Gastroesophageal sphincter (tissue), 4 donors: Measurements from ENCODE around the gene ALDH7A1. TPM values are rescaled to one million over a fixed set of nuclear protein-coding genes. Genes with fewer than 3 reads are reported as not detected.
"Not testable (repeated sequence)": the region's sequence is repeated elsewhere in the genome, so short reads cannot be mapped to it uniquely, and the experiment has no call there.

ENCODE experiments used
- ATAC-seq: fragments of 150-250 bp; one replicate; pipeline ENCODE4 v1.9.1; 2016; ENCODE audit warnings: mild to moderate bottlenecking, moderate library complexity
- H3K27ac ChIP-seq, 4 donors: fragments of 200-600 bp; sonication (generic) in 3 of 4; 1 replicate in 3 of 4; 2 replicates in 1 of 4; pipeline ENCODE4 v1.5.1; 2016 to 2019
- H3K27me3 ChIP-seq: fragments of 200-600 bp; sonication (generic); one replicate; pipeline ENCODE4 v1.5.1; 2019
- H3K36me3 ChIP-seq, 2 donors: fragments of 200-600 bp; sonication (generic); one replicate each; pipeline ENCODE4 v1.5.1; 2019; ENCODE audit warnings: control low read depth in 1 of 2
- H3K4me1 ChIP-seq, 3 donors: fragments of 200-600 bp; sonication (generic); 1 replicate in 2 of 3; 2 replicates in 1 of 3; pipeline ENCODE4 v1.5.1; 2016 to 2019; ENCODE audit warnings: control low read depth in 2 of 3
- H3K4me3 ChIP-seq, 2 donors: fragments of 200-600 bp; sonication (generic); one replicate each; pipeline ENCODE4 v1.5.1; 2019; ENCODE audit warnings: mild to moderate bottlenecking in 1 of 2, moderate library complexity in 1 of 2
- H3K9me3 ChIP-seq, 3 donors: fragments of 200-600 bp; sonication (generic); one replicate each; pipeline ENCODE4 v1.5.1; 2017 to 2019; ENCODE audit warnings: control low read depth in 2 of 3
- CTCF ChIP-seq, 4 experiments: fragments of 200-600 bp in 2 of 4; fragments of 450-650 bp in 2 of 4; sonication (generic) in 1 of 4; IDR thresholded peaks; one replicate each; pipeline ENCODE4 v1.5.1; 2017 to 2019; ENCODE audit warnings: antibody characterized with exemption in 4 of 4, mild to moderate bottlenecking in 2 of 4, moderate library complexity in 2 of 4
- EP300 ChIP-seq: sonication (generic); formaldehyde crosslinking; IDR thresholded peaks from one replicate; pipeline ENCODE4 v1.6.1; 2017; ENCODE audit warnings: antibody characterized with exemption, mild to moderate bottlenecking
- POLR2A ChIP-seq, 2 donors: fragments of 450-650 bp; IDR thresholded peaks; one replicate each; pipeline ENCODE4 v1.6.1; 2017; ENCODE audit warnings: antibody characterized with exemption in 2 of 2, mild to moderate bottlenecking in 2 of 2, moderate library complexity in 1 of 2
- POLR2AphosphoS5 ChIP-seq: sonication (generic); formaldehyde crosslinking; IDR thresholded peaks from one replicate; pipeline ENCODE4 v1.6.1; 2017; ENCODE audit warnings: antibody characterized with exemption
- WGBS, 2 donors: methylation state at CpG; one replicate each; pipeline ENCODE4 v1.1.5; 2018; ENCODE audit warnings: low coverage in 1 of 2; 5-methylcytosine and 5-hydroxymethylcytosine counted together
- total RNA-seq, 4 donors: library from RNA; depleted of rRNA; stranded (reverse); fragments of >200 nt; gene quantifications; one replicate each; pipeline ENCODE4 v1.1.0, GENCODE V29; 2016

Gene ALDH7A1
- total RNA-seq, 4 donors from 2014 or later: 13.6 to 23.4 (median 18.6) TPM

GRCh38 chr5:126520593-126520953 is 74.4 kb downstream of the ALDH7A1 start:
- Histone ChIP-seq H3K27me3 (no peaks in the 10 kb centered on the region), H3K9me3 (no peaks in the 10 kb centered on the region), H3K36me3 (no peaks in the 10 kb centered on the region), H3K4me1 (peaks cover 6 to 41% (median 16%) of the 10 kb centered on the region in 3 donors), H3K4me3 (no peak overlapping the region), H3K27ac (peak overlapping the region in 3 of 4 donors; percentile 72 to 81 (median 79))
- ATAC-seq: no peak
- no peak for TF ChIP-seq CTCF (IDR thresholded peaks at IDR 0.05)
- TF ChIP-seq EP300: no peak
- TF ChIP-seq POLR2A (IDR thresholded peaks at IDR 0.05): no peak
- TF ChIP-seq POLR2AphosphoS5: no peak

- Histone ChIP-seq H3K9me3 (no peaks in the 10 kb centered on the region), H3K27me3 (no peaks in the 10 kb centered on the region), H3K27ac (peak overlapping the region; percentile 72 to 82 (median 80)), H3K4me1 (peaks cover 6 to 38% (median 16%) of the 10 kb centered on the region in 3 donors), H3K36me3 (no peaks in the 10 kb centered on the region), H3K4me3 (peak overlapping the region in 1 of 2 donors; percentile 16)
- ATAC-seq: peak; percentile 72
- peak; percentile 14 for TF ChIP-seq POLR2AphosphoS5
- TF ChIP-seq POLR2A (IDR thresholded peaks at IDR 0.05): no peak
- no peak for TF ChIP-seq EP300
- 38 to 42% methylated on average over 5 of the region's 6 CpGs for WGBS, 2 donors
Observed at GRCh38 chr5:126519637-126520592, 75.1 kb downstream of the ALDH7A1 start.

- WGBS, 2 donors: no CpG with 5 or more reads among the region's 4 CpGs
Observed at GRCh38 chr5:126519223-126519622, 75.8 kb downstream of the ALDH7A1 start.

GRCh38 chr5:126516852-126517251 is 78.2 kb downstream of the ALDH7A1 start:
- Histone ChIP-seq H3K27me3 (no peaks in the 10 kb centered on the region), H3K9me3 (no peaks in the 10 kb centered on the region), H3K4me1 (peaks cover 6 to 27% (median 13%) of the 10 kb centered on the region in 3 donors), H3K4me3 (no peak overlapping the region), H3K27ac (no peak overlapping the region), H3K36me3 (no peaks in the 10 kb centered on the region)
- ATAC-seq: no peak
- TF ChIP-seq CTCF (IDR thresholded peaks at IDR 0.05) (no peak), POLR2A (IDR thresholded peaks at IDR 0.05) (no peak), EP300 (no peak), POLR2AphosphoS5 (no peak)

More at GRCh38 chr5:126519223-126519622, 75.8 kb downstream of the ALDH7A1 start:
- peaks cover 6 to 31% (median 13%) of the 10 kb centered on the region in 3 donors for H3K4me1 ChIP-seq
- H3K27me3 ChIP-seq, H3K36me3 ChIP-seq, ATAC-seq, H3K4me3 ChIP-seq, H3K9me3 ChIP-seq: not testable (repeated sequence)
- H3K27ac ChIP-seq: peak overlapping the region; percentile 27 to 81 (median 76)

GRCh38 chr5:126516133-126516532 is 78.9 kb downstream of the ALDH7A1 start:
- ATAC-seq: no peak
- TF ChIP-seq POLR2AphosphoS5 (no peak), POLR2A (IDR thresholded peaks at IDR 0.05) (no peak), EP300 (no peak), CTCF (IDR thresholded peaks at IDR 0.05) (no peak)
- no peak overlapping the region for H3K27ac ChIP-seq
- H3K4me3 ChIP-seq: no peak overlapping the region
- H3K9me3 ChIP-seq: no peaks in the 10 kb centered on the region
- H3K36me3 ChIP-seq: no peaks in the 10 kb centered on the region
- no peaks in the 10 kb centered on the region for H3K27me3 ChIP-seq
- 33 to 63% methylated on average over 1 of the region's 1 CpG for WGBS, 2 donors
- peaks cover 6 to 27% (median 9%) of the 10 kb centered on the region in 3 donors for H3K4me1 ChIP-seq

- Histone ChIP-seq H3K27me3 (no peaks in the 10 kb centered on the region), H3K36me3 (no peaks in the 10 kb centered on the region), H3K9me3 (no peaks in the 10 kb centered on the region), H3K4me1 (peaks cover 6 to 24% (median 9%) of the 10 kb centered on the region in 3 donors), H3K27ac (no peak overlapping the region), H3K4me3 (no peak overlapping the region)
- TF ChIP-seq POLR2A (IDR thresholded peaks at IDR 0.05) (no peak), EP300 (no peak), POLR2AphosphoS5 (no peak), CTCF (IDR thresholded peaks at IDR 0.05) (no peak)
- ATAC-seq: no peak
Observed at GRCh38 chr5:126515337-126515736, 79.7 kb downstream of the ALDH7A1 start.
